Measurements from ENCODE around the gene EEIG2. TPM values are rescaled to one million over a fixed set of nuclear protein-coding genes. Genes with fewer than 3 reads are reported as not detected.

The EEIG2 gene
- total and polyA plus RNA-seq, 2 donors (not counting 1 experiment from before 2014, with no cell fraction given) = 4.4 to 13.6 TPM

DNA sequence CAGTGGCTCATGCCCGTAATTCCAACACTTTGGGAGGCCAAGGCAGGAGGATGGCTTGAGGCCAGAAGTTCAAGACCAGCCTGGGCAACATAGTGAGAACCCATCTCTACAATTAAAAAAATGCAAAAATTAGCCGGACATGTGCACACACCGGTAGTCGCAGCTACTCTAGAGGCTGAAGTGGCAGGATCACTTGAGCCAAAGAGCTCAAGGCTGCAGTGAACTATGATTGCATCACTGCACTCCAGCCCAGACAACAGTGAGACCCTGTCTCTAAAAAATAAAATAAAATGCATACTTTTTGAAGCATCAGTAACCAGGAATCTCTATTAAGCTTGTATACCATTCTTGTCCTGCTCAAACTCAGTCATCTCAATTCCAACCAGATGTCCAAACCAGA is 27.2 kb upstream of the EEIG2 start:
- peaks cover 4% of the 10 kb centered on the region for H3K9me3 Mint-ChIP-seq (ENCODE audit: insufficient read depth)
- intact Hi-C loops (cut with micrococcal nuclease) = no loop called here
- CTCF ChIA-PET = interaction anchor here (1.5 to 3.2 kb wide), 2 partner anchors 28 to 35 kb away, joined by 3 to 9 read pairs; partner anchors contain the start of gene EEIG2
- H3K27ac ChIP-seq (ENCODE audit: low read length in 2 of 2) = no peak overlapping the region
- peaks cover 1% of the 10 kb centered on the region for H3K27me3 Mint-ChIP-seq
- no peak for TF ChIP-seq EZH2 (IDR thresholded peaks at IDR 0.05; ENCODE audit: borderline replicate concordance, insufficient read depth, low read depth, low read length, poor library complexity, severe bottlenecking)
- TF ChIP-seq, protein P1, sequence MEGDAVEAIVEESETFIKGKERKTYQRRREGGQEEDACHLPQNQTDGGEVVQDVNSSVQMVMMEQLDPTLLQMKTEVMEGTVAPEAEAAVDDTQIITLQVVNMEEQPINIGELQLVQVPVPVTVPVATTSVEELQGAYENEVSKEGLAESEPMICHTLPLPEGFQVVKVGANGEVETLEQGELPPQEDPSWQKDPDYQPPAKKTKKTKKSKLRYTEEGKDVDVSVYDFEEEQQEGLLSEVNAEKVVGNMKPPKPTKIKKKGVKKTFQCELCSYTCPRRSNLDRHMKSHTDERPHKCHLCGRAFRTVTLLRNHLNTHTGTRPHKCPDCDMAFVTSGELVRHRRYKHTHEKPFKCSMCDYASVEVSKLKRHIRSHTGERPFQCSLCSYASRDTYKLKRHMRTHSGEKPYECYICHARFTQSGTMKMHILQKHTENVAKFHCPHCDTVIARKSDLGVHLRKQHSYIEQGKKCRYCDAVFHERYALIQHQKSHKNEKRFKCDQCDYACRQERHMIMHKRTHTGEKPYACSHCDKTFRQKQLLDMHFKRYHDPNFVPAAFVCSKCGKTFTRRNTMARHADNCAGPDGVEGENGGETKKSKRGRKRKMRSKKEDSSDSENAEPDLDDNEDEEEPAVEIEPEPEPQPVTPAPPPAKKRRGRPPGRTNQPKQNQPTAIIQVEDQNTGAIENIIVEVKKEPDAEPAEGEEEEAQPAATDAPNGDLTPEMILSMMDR (IDR thresholded peaks at IDR 0.05) = no peak
- no peak overlapping the region for H3K4me3 Mint-ChIP-seq
- 75% methylated on average over 4 of the region's 4 CpGs for WGBS (ENCODE audit: insufficient coverage)
- no peak for ATAC-seq (ENCODE audit: low read depth)
- no peak overlapping the region for H2AFZ ChIP-seq (ENCODE audit: insufficient read depth, low read depth, low read length, poor library complexity, severe bottlenecking)
- no peak for DNase-seq
- H3K9me3 ChIP-seq (ENCODE audit: control extremely low read depth in 1 of 3, control insufficient read depth in 2 of 3, insufficient read depth in 1 of 3, low read length in 2 of 3) = no peaks in the 10 kb centered on the region
- no peaks in the 10 kb centered on the region for H3K27me3 ChIP-seq (replicated peaks in 1 of 4; ENCODE audit: control extremely low read depth in 1 of 4, control insufficient read depth in 3 of 4, insufficient read depth in 4 of 4, low read length in 3 of 4)
- no peaks in the 10 kb centered on the region for H4K20me1 ChIP-seq (ENCODE audit: control insufficient read depth, insufficient read depth, low read length, poor library complexity, severe bottlenecking)
- peaks cover 0 to 3% of the 10 kb centered on the region in 2 donors for H3K4me1 ChIP-seq (ENCODE audit: control insufficient read depth in 2 of 2, insufficient read depth in 2 of 2, low read length in 2 of 2)
- no peaks in the 10 kb centered on the region for H3K79me2 ChIP-seq (ENCODE audit: control insufficient read depth, insufficient read depth, low read length)
- no peak overlapping the region for H3K27ac Mint-ChIP-seq
- no peak overlapping the region for H3K4me2 ChIP-seq (replicated peaks; ENCODE audit: low read depth, low read length, poor library complexity, severe bottlenecking)
- H3K9ac ChIP-seq (ENCODE audit: low read length) = no peak overlapping the region
- POLR2A ChIA-PET = no interaction called here
- H3K4me3 ChIP-seq (ENCODE audit: control extremely low read depth in 1 of 5, extremely low read depth in 1 of 5, insufficient read depth in 1 of 5, low read depth in 2 of 5, low read length in 4 of 5) = no peak overlapping the region
- H3K36me3 ChIP-seq (replicated peaks in 1 of 2; ENCODE audit: control extremely low read depth in 1 of 2, control insufficient read depth in 1 of 2, extremely low read depth in 1 of 2, insufficient read depth in 2 of 2, low read length in 1 of 2) = no peaks in the 10 kb centered on the region
- H3K4me1 Mint-ChIP-seq = no peaks in the 10 kb centered on the region

DNA sequence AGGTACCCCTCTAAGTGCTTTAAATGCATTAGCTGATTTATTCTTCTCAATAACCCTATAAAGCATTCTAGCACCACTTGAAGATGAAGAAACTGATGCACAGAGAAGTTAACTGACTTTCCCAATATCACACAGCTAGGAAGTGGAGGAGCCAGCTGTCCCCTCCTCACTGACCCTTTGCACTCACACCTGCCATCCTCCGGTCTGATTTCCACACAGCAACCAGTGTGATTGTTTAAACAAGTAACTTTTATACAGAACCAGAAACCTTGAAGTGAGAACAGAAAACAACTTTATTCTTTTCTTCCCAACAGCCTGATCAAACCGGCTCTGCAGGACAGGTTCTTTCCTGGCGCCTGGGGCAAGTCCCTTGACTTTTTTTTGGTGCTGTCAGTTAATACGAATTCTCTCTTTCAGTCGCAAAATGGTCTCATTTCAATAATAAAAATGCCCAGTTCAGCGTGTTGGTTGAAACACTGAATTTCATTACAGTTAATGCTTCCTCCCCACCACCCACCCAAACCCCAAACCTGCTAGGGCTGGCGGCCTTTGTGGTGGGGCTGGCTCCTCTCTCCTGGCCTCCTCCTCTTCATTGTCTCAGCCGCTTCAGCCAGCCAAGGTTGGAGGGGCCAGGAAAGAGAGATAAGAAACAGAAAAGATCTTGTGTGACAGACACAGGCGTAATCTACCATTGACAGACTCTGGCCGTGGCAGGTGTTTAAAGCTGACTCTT is 26.4 kb upstream of the EEIG2 start:
- ATAC-seq (ENCODE audit: low read depth) (no peak), DNase-seq (no peak)
- no peak overlapping the region for H2AFZ ChIP-seq (ENCODE audit: insufficient read depth, low read depth, low read length, poor library complexity, severe bottlenecking)
- 51% methylated on average over 6 of the region's 10 CpGs for WGBS (ENCODE audit: insufficient coverage)
- H3K4me2 ChIP-seq (replicated peaks; ENCODE audit: low read depth, low read length, poor library complexity, severe bottlenecking) = no peak overlapping the region
- H3K27ac ChIP-seq (ENCODE audit: low read length in 2 of 2) = no peak overlapping the region
- Mint-ChIP-seq H3K27ac (no peak overlapping the region), H3K4me1 (peaks cover 2% of the 10 kb centered on the region), H3K4me3 (no peak overlapping the region), H3K27me3 (no peaks in the 10 kb centered on the region), H3K9me3 (ENCODE audit: insufficient read depth) (peaks cover 7% of the 10 kb centered on the region)
- no peaks in the 10 kb centered on the region for H3K36me3 ChIP-seq (replicated peaks in 1 of 2; ENCODE audit: control extremely low read depth in 1 of 2, control insufficient read depth in 1 of 2, extremely low read depth in 1 of 2, insufficient read depth in 2 of 2, low read length in 1 of 2)
- H3K4me1 ChIP-seq (ENCODE audit: control insufficient read depth in 2 of 2, insufficient read depth in 2 of 2, low read length in 2 of 2) = peaks cover 0 to 7% of the 10 kb centered on the region in 2 donors
- no peaks in the 10 kb centered on the region for H4K20me1 ChIP-seq (ENCODE audit: control insufficient read depth, insufficient read depth, low read length, poor library complexity, severe bottlenecking)
- H3K27me3 ChIP-seq (replicated peaks in 1 of 4; ENCODE audit: control extremely low read depth in 1 of 4, control insufficient read depth in 3 of 4, insufficient read depth in 4 of 4, low read length in 3 of 4) = no peaks in the 10 kb centered on the region
- no peaks in the 10 kb centered on the region for H3K9me3 ChIP-seq (ENCODE audit: control extremely low read depth in 1 of 3, control insufficient read depth in 2 of 3, insufficient read depth in 1 of 3, low read length in 2 of 3)
- ChIA-PET POLR2A (no interaction called here), CTCF (interaction anchor here (1.5 to 3.2 kb wide), 2 partner anchors 27 to 34 kb away, joined by 3 to 9 read pairs; partner anchors contain the start of gene EEIG2)
- no peak overlapping the region for H3K4me3 ChIP-seq (ENCODE audit: control extremely low read depth in 1 of 5, extremely low read depth in 1 of 5, insufficient read depth in 1 of 5, low read depth in 2 of 5, low read length in 4 of 5)
- H3K9ac ChIP-seq (ENCODE audit: low read length) = no peak overlapping the region
- intact Hi-C loops (cut with micrococcal nuclease) = no loop called here
- TF ChIP-seq, protein P1 (IDR thresholded peaks at IDR 0.05) = no peak
- no peak for TF ChIP-seq EZH2 (IDR thresholded peaks at IDR 0.05; ENCODE audit: borderline replicate concordance, insufficient read depth, low read depth, low read length, poor library complexity, severe bottlenecking)
- H3K79me2 ChIP-seq (ENCODE audit: control insufficient read depth, insufficient read depth, low read length) = no peaks in the 10 kb centered on the region
